Astrocyte (in vitro differentiated cells and primary cell): ENCODE data around the gene APRT. TPM values are rescaled to one million over a fixed set of nuclear protein-coding genes. Genes with fewer than 3 reads are reported as not detected.

ENCODE experiments used
- DNase-seq: peaks from one replicate; pipeline ENCODE4 v3.0.0-alpha.2; 2010; ENCODE audit warnings: low read depth
- FAIRE-seq: peaks from 2 replicates; lab custom pipeline; 2011; peaks lifted over from hg19 to GRCh38; lab: Jason Lieb, UNC
- H2AFZ ChIP-seq: 2 replicates; pipeline ENCODE4 v1.6.0; 2012; ENCODE audit warnings: low read depth, low read length, inconsistent platforms
- H3K27ac ChIP-seq: 2 replicates; pipeline ENCODE4 v1.5.1; 2011; ENCODE audit warnings: low read depth, low read length, inconsistent platforms
- H3K27me3 ChIP-seq: 2 replicates; pipeline ENCODE4 v1.6.0; 2011; ENCODE audit warnings: low read length, inconsistent platforms; ENCODE audit not compliant: insufficient read depth
- H3K36me3 ChIP-seq: 2 replicates; pipeline ENCODE4 v1.5.1; 2011; ENCODE audit warnings: low read length, inconsistent platforms; ENCODE audit not compliant: insufficient read depth
- H3K4me1 ChIP-seq: 2 replicates; pipeline ENCODE4 v1.5.1; 2011; ENCODE audit warnings: low read length, inconsistent platforms; ENCODE audit not compliant: insufficient read depth
- H3K4me2 ChIP-seq: 2 replicates; pipeline ENCODE4 v1.6.0; 2012; ENCODE audit warnings: low read length, inconsistent platforms
- H3K4me3 ChIP-seq: 2 replicates; pipeline ENCODE4 v1.5.1; 2011; ENCODE audit warnings: low read depth, mild to moderate bottlenecking, low read length, inconsistent platforms; ENCODE audit not compliant: insufficient read depth
- H3K79me2 ChIP-seq: 2 replicates; pipeline ENCODE4 v1.6.0; 2012; ENCODE audit warnings: mild to moderate bottlenecking, low read length, inconsistent platforms; ENCODE audit not compliant: insufficient read depth
- H3K9ac ChIP-seq: 2 replicates; pipeline ENCODE4 v1.6.0; 2012; ENCODE audit warnings: mild to moderate bottlenecking, low read length, inconsistent platforms
- H3K9me3 ChIP-seq: 2 replicates; pipeline ENCODE4 v1.5.1; 2012; ENCODE audit warnings: low read depth, mild to moderate bottlenecking, low read length, inconsistent platforms; ENCODE audit not compliant: insufficient read depth
- H4K20me1 ChIP-seq: 2 replicates; pipeline ENCODE4 v1.6.0; 2012; ENCODE audit warnings: low read length, inconsistent platforms; ENCODE audit not compliant: insufficient read depth
- H3K27ac Mint-ChIP-seq: one replicate; pipeline ENCODE4 v1.8.0; 2021; ENCODE audit warnings: mild to moderate bottlenecking, mixed read lengths; ENCODE audit not compliant: unreplicated experiment
- H3K27me3 Mint-ChIP-seq: one replicate; pipeline ENCODE4 v1.8.0; 2021; ENCODE audit warnings: low read depth, mixed read lengths; ENCODE audit not compliant: unreplicated experiment
- H3K36me3 Mint-ChIP-seq: one replicate; pipeline ENCODE4 v1.8.0; 2021; ENCODE audit warnings: low read depth, mixed read lengths; ENCODE audit not compliant: unreplicated experiment
- H3K4me1 Mint-ChIP-seq: one replicate; pipeline ENCODE4 v1.8.0; 2021; ENCODE audit warnings: low read depth, mixed read lengths; ENCODE audit not compliant: unreplicated experiment
- H3K4me3 Mint-ChIP-seq: one replicate; pipeline ENCODE4 v1.8.0; 2021; ENCODE audit warnings: mild to moderate bottlenecking, moderate library complexity, mixed read lengths; ENCODE audit not compliant: unreplicated experiment
- H3K9me3 Mint-ChIP-seq: one replicate; pipeline ENCODE4 v1.8.0; 2021; ENCODE audit warnings: mild to moderate bottlenecking, mixed read lengths; ENCODE audit not compliant: unreplicated experiment
- CTCF ChIP-seq: IDR thresholded peaks from 2 replicates; pipeline ENCODE4 v1.5.1; 2011; ENCODE audit warnings: low read depth, mild to moderate bottlenecking, inconsistent platforms, low read length, moderate library complexity; ENCODE audit not compliant: insufficient read depth
- EZH2 ChIP-seq: IDR thresholded peaks from 2 replicates; pipeline ENCODE4 v1.6.1; 2012; ENCODE audit warnings: mild to moderate bottlenecking, low read length, inconsistent platforms; ENCODE audit not compliant: insufficient read depth
- total RNA-seq: library from RNA; stranded (reverse); gene quantifications from 2 replicates; pipeline ENCODE4 v1.2.1, GENCODE V29; 2021

The APRT gene
- total RNA-seq, 1 donor from 2014 or later = 132 TPM

- peaks cover 7% of the 10 kb centered on the region for H3K4me1 ChIP-seq
- DNase-seq (no peak), FAIRE-seq (no peak)
- H3K27me3 ChIP-seq = no peaks in the 10 kb centered on the region
- Mint-ChIP-seq H3K9me3 (no peaks in the 10 kb centered on the region), H3K4me1 (no peaks in the 10 kb centered on the region), H3K4me3 (no peak overlapping the region), H3K36me3 (no peaks in the 10 kb centered on the region), H3K27me3 (peaks cover 2% of the 10 kb centered on the region), H3K27ac (no peak overlapping the region)
- no peak overlapping the region for H3K27ac ChIP-seq
- no peaks in the 10 kb centered on the region for H4K20me1 ChIP-seq
- H3K9ac ChIP-seq = no peak overlapping the region
- no peak overlapping the region for H2AFZ ChIP-seq
- H3K4me3 ChIP-seq = no peak overlapping the region
- no peak for TF ChIP-seq CTCF
- TF ChIP-seq EZH2 = no peak
- H3K36me3 ChIP-seq = no peaks in the 10 kb centered on the region
- H3K4me2 ChIP-seq = no peak overlapping the region
- no peaks in the 10 kb centered on the region for H3K9me3 ChIP-seq
- no peaks in the 10 kb centered on the region for H3K79me2 ChIP-seq
Observed at GRCh38 chr16:88798772-88799455, 12.8 kb downstream of the APRT start.

- Mint-ChIP-seq H3K27ac (no peak overlapping the region), H3K36me3 (no peaks in the 10 kb centered on the region), H3K4me3 (no peak overlapping the region), H3K9me3 (no peaks in the 10 kb centered on the region), H3K4me1 (no peaks in the 10 kb centered on the region), H3K27me3 (peaks cover 2% of the 10 kb centered on the region)
- Histone ChIP-seq H2AFZ (no peak overlapping the region), H3K79me2 (no peaks in the 10 kb centered on the region), H3K9me3 (no peaks in the 10 kb centered on the region), H3K4me1 (peaks cover 7% of the 10 kb centered on the region), H3K27ac (no peak overlapping the region), H3K36me3 (no peaks in the 10 kb centered on the region), H3K9ac (no peak overlapping the region), H3K27me3 (no peaks in the 10 kb centered on the region), H4K20me1 (no peaks in the 10 kb centered on the region), H3K4me2 (no peak overlapping the region), H3K4me3 (no peak overlapping the region)
- FAIRE-seq (no peak), DNase-seq (no peak)
- TF ChIP-seq EZH2 (no peak), CTCF (no peak)
Observed at GRCh38 chr16:88798073-88798472, 13.7 kb downstream of the APRT start.

GRCh38 chr16:88796278-88796677, 15.4 kb downstream of the APRT start:
- H3K9ac ChIP-seq = no peak overlapping the region
- H3K9me3 ChIP-seq = no peaks in the 10 kb centered on the region
- FAIRE-seq (no peak), DNase-seq (no peak)
- no peak for TF ChIP-seq EZH2
- TF ChIP-seq CTCF = no peak
- H3K27ac ChIP-seq = no peak overlapping the region
- no peak overlapping the region for H3K4me3 Mint-ChIP-seq
- H3K4me2 ChIP-seq = no peak overlapping the region
- no peak overlapping the region for H2AFZ ChIP-seq
- H3K4me1 ChIP-seq = peaks cover 15% of the 10 kb centered on the region
- H3K36me3 ChIP-seq = no peaks in the 10 kb centered on the region
- no peaks in the 10 kb centered on the region for H4K20me1 ChIP-seq
- no peaks in the 10 kb centered on the region for H3K36me3 Mint-ChIP-seq
- H3K9me3 Mint-ChIP-seq = no peaks in the 10 kb centered on the region
- H3K4me1 Mint-ChIP-seq = no peaks in the 10 kb centered on the region
- no peak overlapping the region for H3K4me3 ChIP-seq
- H3K27me3 ChIP-seq = no peaks in the 10 kb centered on the region
- no peak overlapping the region for H3K27ac Mint-ChIP-seq
- H3K27me3 Mint-ChIP-seq = peaks cover 2% of the 10 kb centered on the region
- H3K79me2 ChIP-seq = no peaks in the 10 kb centered on the region
